GM19452 (cell line): ENCODE data around the gene FDX1.

Experiments
- ATAC-seq: cut with Tn5 transposase; IDR thresholded peaks from one replicate; pipeline ENCODE4 v1.9.1; 2021; ENCODE audit not compliant: unreplicated experiment

The FDX1 gene

DNA sequence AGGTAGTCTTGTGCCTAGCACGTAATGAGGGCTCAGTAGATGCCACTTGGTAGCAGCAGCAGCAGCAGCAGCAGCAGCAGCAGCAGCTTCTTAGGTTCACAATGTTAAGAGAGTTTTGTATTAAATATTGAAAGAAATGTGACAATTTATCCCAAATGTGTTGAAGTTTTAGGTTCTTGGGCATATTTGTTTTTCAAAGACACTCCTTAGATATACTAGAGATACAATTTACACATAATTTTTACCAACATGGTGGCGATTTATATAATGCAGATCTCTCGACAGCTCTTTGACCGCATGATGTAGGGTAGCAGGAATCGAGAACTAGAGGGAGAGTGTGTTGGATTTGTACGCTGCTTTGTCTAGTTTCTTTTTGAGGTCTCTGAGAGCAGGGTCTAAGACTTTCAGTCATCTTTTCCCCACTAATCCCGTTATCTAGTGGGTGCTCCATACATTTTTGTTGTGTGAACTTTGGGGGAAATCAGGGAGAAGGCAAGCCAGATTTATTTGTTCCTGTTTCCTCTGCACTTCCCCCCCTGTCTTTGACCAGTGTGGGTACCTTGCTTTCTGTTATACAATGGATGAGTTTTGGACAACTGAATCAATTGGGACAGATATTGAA lies 1.4 kb downstream of the FDX1 start:
- no peak for ATAC-seq

DNA sequence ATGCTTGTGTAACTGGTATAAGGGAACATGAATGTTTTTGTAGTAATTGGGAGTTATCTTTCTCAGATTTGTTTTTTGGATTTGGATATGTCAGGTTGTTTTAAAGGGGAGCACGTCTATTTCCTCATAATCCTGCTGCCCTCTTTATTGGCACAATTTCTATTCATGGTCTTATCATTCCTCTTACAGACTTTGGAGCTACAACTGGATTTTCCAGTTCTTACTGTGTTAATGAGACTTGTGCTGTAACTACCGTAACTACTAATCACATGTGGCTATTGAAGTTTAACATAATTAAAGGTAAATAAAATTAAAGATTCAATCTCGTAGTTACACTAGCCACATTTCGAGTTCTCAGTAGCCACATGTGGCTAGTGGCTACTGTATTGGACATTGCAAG lies 1.9 kb downstream of the FDX1 start:
- ATAC-seq = no peak

DNA sequence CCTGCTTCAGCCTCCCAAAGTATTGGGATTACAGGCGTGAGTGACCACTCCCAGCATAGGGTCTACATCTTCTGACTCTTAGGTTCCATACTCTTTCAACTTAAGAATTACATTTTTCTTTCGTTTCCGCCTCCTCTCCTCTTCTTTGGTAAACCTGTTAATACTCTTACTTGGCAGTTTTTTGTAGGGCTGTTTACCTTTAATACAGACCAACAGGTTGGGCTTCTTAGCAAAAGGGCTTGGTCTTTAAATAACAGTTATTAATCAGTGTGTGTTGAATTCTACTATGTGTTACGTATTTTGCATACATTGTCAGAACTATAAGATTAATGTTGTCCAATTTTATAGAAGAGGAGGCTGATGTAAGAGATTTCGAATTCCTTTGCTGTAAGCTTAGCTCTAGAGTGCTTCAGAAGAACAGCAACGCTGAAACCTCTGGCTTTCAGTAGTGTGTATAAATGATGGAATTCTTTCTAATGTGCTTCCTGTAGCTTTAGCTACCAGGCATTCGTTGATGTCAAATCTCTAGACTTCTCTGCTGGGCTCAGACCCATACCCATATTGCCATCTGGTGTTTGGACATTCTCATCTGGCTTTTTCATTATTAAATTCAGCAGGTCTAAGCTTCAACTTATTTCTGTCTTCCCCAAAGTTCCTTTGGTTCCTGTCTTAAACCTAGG lies 3.1 kb downstream of the FDX1 start:
- no peak for ATAC-seq

DNA sequence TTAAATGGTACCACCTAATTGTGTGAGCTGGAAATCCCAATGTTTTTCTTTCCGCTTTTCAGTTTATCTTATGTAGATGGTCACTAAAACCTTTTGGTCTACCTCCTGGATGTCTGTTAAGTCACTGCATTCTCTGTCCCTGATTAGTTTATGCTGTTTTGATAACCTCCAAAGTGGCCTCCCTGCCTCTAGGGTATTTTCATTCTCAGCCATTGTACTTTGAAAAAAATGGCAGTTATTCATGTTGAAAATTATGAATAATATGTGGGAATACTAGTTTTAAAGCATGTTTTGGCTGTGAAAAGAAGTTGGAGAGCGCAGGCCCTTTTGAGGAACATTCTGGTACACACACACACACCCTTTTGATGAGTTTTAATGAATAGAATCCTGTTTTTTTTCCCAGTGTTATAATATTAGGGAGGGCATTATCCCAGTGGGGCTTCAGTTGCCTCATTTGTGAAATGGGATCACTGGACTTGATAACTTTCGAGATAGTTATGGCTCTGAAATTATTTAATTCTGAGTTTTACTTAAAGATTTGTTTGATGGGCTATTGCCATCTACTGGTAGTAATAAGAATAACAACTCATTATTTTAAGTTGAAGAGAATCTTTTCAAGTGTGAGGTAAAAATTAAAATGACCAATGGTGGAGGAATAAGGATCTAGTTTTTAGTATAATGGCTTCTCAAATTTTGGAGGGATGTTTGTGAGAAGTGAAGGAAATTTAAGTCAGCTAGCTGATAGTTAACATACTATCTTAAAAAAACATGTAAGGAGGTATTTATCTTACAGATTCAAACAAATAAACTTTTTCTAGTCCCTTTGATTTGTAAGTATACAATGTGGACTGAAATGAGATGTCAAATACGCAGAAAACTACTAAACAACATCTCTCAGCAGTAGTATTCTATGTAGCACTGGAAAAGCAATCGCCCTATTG lies 3.9 kb downstream of the FDX1 start:
- ATAC-seq = no peak

DNA sequence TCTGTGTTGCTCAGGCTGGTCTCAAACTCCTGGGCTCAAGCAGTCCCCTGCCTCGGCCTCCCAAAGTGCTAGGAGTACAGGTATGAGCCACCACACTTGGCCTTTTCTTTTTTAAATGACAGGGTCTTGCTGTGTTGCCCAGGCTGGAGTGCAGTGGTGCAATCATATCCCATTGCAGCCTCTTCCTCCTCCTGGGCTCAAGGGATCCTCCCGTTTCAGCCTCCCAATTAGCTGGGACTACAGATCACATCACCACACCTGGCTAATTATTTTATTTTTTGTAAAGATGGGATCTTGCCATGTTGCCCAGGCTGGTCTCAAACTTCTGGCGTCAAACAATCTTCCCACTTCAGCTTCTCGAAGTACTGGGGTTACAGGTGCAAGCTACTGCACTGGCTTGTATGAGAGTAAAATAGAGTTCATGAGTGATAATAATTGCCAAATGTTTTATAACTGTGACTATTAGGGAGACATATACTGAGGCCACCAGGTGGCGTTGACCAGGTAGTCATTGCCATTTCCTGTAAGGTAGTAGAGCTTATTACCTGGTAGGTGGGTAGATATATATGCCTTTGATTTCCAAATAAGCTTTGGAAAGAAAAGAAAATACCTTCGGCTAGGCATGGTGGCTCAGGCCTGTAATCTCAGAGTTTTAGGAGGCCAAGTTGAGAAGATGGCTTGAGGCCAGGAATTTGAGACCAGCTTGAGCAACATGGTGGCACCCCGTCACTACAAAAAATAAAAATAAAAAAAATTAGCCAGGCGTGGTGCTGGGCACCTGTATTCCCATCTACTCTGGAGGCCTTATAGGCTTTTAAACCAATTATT lies 5.4 kb downstream of the FDX1 start:
- peak; percentile 15 for ATAC-seq

DNA sequence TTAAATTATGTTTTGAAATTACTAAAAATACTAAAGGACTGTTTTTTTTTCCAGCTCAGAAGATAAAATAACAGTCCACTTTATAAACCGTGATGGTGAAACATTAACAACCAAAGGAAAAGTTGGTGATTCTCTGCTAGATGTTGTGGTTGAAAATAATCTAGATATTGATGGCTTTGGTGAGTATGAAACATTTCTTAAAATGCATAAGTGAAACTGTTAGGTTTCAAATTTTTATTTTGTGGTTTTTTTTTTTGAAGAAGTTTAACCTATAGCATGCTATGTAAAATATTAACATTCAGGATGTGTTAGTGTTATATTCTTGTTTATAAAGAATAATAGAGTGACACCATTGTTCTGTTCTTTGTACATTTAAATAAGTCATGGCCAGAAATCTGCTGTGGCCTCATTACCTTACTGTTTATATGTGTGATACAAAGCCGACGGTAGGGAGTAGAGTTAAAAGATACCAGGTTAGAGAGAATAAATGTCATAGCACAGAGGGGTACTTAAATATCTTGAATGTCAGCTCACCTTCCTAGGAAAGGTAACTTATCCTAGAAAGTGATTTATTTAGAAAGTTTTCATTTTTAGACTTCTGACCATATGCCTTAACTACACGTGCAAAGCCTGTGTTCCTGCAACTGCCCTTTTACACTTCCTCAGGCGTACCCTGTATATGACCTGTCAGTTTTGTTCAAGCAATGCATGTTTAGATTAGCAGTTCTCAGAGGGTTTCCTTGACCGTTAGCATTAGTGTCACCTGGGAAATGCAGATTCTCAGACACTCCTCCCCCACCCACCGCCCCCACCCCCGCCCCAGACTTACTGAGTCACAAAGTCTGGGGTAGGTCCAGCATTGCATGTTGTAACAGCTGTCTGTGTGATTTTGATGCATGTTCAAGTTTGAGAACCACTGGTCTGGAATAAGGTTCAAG lies 6.3 kb downstream of the FDX1 start:
- peak; percentile 51 for ATAC-seq

DNA sequence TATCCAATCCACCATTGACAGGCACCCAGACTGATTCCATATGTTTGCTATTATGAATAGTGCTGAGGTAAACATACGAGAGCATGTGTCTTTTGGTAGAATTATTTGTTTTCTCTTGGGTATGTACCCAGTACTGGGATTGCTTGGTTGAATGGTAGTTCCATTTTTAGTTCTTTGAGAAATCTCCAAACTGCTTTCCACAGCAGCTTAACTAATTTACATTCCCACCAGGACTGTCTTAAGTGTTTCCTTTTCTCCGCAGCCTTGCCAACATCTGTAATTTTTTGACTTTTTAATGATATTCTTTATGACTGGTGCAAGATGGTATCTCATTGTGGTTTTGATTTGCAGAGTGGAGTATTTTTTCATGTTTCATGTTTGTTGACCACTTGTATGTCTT lies 8.3 kb downstream of the FDX1 start:
- no peak for ATAC-seq

DNA sequence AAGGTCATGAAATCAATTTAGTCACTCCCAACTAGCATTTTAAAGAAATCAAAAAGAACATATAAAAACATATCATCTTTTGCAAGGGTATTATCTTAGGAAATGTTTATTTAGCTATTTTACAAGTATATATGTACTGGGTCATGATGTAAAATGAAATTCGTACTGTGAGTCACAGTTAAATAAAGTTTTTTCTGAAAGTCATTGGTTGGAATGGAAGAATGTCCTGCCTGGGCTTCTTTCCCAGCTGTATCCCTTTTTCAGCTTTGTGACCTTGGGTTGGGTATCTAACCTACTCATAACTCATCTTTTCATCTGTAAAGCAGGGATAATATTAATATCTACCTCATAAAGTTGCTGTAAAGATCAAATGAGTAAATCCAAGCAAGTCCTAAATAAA lies 15.7 kb downstream of the FDX1 start:
- no peak for ATAC-seq

DNA sequence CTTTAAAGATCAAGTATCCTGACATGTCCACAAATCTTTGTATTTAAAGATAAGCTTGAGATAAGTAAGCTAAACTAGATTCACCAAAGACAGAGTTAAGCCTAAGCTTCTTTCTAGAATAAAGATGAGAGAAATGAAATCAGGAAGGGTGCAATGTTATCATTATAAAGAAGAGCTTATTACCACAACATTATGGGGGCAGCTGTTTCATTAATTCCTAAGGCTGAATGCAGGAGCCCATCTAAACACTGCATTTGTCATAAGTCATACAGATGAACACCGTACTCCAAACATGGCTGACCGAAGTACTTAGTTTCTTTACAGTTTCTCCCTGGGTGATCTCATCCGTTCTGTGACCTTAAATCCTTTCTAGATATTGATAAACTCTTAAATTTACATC lies 16.3 kb downstream of the FDX1 start:
- ATAC-seq = no peak

DNA sequence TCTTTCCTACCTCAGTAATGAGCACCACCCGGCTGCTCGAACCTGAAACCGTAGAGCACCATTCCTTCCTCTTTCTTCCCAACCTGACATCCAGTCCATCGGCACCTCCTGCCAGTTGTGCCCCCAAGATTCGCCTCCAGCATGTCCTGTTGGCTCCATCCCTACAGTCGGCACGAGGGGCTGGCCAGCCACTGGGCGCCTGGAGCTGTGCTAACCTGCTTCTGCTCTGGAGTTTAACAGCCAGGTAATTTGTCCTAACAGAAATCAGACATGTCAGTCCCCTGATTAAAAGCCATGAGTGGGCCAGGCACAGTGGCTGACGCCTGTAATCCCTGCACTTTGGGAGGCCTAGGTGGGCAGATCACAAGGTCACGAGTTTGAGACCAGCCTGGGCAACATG lies 16.8 kb downstream of the FDX1 start:
- no peak for ATAC-seq

DNA sequence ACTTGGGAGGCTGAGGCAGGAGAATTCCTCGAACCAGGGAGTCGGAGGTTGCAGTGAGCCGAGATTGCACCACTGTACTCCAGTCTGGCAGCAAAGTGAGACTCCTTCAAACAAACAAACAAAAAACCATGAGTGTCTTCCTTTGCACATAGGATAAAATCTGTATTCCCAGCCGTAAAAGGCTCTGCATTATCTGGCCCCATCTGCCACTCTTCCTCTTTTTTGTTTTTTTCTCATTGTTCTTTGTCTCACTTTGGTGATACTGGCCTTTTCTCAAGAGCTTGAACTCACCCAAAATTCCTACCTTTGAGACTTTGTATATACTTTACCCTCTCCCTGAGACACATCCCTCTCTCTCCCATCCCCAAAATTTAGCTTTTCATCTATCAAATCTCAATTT lies 17.6 kb downstream of the FDX1 start:
- no peak for ATAC-seq

DNA sequence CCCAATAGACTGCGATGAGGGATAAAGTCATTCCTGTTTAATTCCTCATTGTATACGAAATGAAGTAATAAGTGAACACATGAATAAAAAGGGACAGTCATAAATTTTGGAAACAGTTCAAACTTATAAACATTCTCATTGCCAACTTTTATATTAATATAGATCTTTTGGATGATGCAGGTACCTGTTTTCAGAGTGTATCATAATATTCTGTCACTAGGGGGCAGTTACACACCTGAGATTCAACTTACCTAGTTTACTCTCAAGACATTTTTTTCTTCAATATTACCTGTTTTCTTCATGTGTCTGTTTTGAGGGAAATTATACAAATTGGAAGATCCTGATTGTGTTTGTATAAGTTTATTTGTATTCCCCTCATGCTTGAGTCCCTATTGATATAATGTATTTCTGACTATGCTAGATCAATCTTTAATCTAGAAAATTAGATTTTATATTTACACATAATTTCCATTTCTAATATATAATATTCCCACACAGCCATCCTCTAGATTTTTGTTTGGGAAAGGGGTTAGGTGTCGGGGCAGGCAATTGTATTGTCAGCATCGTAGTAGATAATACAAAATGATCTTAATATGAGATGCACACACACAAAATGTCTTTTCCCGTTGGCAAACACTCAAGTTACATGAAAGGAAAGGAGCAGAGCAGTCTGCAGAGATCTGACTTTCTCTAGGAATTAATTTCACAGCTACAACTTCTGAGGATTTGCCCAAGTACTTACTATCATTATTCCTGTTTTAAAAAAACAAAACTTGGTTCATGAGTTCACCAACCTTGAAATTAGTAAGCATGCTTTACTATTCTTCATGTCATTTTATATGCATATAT lies 18.4 kb downstream of the FDX1 start:
- ATAC-seq = no peak

DNA sequence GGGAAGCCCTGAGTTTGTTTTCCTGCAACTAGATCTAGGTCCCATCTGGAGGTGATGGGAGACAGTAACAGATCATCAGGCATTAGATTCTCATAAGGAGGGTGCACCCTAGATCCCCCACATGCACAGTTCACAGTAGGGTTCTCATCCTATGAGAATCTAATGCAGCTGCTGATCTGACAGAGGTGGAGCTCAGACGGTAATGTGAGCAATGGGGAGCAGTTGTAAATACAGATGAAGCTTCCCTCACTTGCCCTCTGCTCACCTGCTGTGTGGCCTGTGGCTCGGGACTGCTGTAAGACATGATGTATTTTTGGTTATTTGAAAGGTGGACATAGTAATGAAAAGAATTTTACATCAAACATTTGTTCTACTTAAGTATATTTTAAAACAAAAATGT lies 20.5 kb downstream of the FDX1 start:
- ATAC-seq = no peak

DNA sequence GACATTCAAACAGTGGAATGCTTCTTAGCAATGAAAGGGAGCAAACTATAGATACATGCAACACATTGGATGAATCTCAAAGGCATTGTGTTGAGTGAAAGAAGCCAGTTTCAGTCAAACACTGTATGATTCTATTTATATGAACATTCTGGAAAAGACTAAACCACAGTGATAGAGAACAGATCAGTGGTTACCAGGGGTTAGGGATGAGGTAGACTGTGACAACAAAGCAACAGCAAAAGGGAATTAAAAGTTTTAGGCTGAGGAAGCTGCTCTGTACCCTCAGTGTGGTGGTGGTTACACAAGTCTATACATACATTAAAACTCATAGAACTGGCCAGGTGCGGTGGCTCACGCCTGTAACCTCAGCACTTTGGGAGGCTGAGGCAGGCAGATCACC lies 23.0 kb downstream of the FDX1 start:
- no peak for ATAC-seq

DNA sequence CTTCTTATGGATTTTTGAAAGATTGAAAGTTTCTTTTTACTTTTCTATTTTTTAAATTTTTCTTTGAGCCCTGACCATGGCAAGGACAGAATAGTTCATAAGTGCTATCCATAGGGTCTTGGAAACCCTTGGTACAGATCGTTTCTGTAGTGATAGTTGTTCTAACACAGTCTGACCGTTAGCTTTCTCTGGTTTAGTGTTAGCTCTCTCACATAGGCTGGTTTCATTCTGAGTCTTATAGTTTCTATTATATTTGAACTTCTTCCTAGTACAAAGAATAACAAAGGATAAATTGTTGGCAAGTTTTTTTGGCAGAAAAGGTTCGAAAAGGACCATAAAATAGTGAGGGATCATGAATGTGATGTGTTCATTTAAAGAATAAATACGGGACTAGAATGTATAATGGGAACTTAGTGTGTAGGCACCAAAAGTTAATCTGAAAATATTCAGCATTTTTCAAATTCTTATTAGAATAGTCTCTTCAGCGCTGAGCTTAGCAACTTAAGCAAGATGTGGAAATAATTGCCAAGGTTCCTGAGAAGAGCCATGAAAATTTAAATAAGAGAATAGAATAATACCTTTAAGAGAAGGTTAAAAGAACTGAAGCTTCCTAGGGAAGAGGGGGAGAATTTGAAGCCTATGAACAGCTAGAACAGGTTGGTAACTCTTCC lies 24.1 kb downstream of the FDX1 start:
- ATAC-seq = no peak

DNA sequence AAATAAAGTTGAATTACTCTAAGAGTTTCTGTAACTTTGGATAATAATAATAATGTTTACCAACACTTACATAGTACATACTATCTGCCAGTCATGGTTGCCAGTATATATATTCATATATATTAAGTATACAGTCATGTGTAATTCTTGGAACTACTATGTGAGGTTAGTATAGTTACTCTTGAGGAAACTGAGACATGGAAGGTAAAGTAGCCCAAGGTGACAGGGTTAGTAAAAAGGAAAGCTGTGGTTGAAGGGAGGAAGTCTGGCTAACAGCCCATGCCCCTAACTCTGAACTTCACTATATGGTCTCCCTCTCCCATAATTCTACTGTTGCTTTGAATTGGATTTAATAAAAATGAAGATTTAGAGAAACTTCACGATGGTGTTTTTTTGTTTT lies 24.9 kb downstream of the FDX1 start:
- no peak for ATAC-seq

DNA sequence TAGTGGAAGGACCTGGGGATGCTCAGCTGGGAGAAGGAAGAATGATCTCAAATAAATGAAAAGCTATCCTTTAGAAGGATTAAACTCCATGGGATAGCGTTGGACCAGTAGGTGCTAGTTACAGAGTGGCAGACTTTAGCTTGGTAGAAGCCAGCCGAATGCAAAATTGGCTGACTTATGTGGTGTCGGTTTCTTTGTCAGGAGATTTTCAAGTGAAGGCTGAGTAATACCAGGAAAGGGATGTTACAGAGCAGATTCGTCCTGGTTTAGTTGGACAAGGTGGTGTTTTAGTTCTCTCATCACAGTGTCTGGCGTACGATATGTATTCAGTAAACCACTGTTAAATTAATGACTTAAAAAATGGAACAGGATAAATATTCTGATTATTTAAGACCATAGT lies 26.0 kb downstream of the FDX1 start:
- ATAC-seq = peak; percentile 39

DNA sequence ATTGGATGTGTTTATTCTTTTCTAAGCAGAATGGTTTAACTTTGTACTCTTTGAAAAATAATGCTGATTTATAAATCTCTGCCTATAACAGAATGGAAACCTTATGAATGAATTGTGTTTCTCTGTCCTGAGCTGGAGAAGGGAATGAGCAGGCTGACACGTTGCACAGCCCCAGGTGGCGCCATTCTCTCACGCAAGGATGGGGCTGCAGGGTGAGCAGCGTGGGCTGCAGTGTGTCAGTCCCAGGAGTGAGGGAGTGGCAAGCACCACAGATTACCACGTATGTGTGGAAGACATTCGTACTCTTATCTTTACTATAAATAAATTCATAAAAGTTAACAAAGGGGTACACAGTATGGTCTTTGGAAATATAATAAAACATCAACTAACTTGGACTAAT lies 33.4 kb downstream of the FDX1 start:
- ATAC-seq = no peak

DNA sequence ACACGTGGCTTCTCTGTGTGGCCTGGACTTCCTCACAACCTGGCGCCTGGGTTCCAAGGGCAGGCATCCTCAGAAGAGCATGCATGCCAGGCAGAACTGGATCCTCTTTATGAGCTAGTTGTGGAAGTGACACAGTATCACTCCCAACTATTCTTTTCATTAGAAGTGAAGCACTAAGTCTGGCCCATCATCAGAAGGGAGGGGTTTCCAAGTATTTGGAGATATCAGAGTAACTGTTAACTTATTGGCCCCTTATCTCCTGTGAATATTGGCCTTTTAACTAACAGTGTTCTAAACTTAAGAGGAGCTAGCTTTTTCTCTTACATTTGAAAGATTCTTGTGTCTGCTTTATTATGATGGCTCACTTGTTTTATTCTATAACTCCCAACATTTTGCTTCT lies 35.5 kb downstream of the FDX1 start:
- no peak for ATAC-seq
